Gastroesophageal sphincter (tissue), 3 donors: Measurements from ENCODE around the gene GRIN1.

Experiments
- EP300 ChIP-seq: sonication (generic); formaldehyde crosslinking; IDR thresholded peaks from one replicate; pipeline ENCODE4 v1.6.1; 2017; ENCODE audit warnings: antibody characterized with exemption, mild to moderate bottlenecking
- POLR2A ChIP-seq, 2 donors: fragments of 450-650 bp; IDR thresholded peaks; one replicate each; pipeline ENCODE4 v1.6.1; 2017; ENCODE audit warnings: antibody characterized with exemption in 2 of 2, mild to moderate bottlenecking in 2 of 2, moderate library complexity in 1 of 2
- TF ChIP-seq, protein P1 (sequence below), 4 experiments: fragments of 200-600 bp in 2 of 4; fragments of 450-650 bp in 2 of 4; sonication (generic) in 1 of 4; IDR thresholded peaks; one replicate each; pipeline ENCODE4 v1.5.1; 2017 to 2019; ENCODE audit warnings: antibody characterized with exemption in 4 of 4, mild to moderate bottlenecking in 2 of 4, moderate library complexity in 2 of 4

DNA sequence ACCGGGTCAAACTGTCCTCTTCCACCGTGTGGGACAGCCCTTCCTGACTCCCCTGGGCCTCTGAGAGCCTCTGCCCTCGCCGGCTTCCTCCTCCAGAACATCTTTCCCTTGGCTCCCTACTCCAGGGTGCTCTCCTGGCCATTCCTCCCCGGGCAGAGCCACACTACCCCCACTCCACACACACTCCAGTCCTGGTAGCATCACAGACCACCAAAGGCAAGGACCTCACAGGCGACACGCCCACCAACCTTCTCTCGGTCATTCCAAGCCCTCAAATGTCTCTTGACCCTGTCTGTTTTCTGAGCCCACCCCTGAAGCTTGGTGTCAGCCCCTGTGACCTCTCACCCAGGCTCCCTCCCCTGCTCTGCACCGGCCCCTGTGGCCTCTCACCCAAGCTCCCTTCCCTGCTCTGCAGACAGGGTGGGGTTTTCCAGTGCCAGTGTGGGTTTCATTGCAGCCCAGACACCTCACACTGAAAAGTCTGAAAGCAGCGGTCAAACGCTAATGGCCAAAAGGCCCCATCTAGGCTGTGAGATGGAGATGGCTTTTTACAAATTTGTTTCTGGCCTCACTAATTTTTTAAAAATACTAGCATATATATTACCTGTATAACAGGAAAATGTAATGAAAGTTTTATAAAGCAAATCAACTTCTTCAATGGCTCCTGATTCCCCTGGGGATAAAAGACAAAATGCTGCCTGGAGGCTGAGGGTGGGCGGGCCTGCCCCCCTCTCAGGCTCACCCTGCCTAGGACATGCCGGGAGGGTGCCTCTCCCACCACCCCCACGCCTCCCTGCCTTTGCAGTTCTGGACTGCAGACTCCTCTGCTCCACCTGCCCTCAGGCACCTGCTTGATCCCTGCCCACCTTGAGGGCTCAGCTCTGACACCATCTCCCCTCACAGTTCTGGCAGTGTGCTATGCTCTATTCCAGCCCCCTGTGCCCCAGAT, 20.4 kb downstream of the GRIN1 start:
- TF ChIP-seq, protein P1, sequence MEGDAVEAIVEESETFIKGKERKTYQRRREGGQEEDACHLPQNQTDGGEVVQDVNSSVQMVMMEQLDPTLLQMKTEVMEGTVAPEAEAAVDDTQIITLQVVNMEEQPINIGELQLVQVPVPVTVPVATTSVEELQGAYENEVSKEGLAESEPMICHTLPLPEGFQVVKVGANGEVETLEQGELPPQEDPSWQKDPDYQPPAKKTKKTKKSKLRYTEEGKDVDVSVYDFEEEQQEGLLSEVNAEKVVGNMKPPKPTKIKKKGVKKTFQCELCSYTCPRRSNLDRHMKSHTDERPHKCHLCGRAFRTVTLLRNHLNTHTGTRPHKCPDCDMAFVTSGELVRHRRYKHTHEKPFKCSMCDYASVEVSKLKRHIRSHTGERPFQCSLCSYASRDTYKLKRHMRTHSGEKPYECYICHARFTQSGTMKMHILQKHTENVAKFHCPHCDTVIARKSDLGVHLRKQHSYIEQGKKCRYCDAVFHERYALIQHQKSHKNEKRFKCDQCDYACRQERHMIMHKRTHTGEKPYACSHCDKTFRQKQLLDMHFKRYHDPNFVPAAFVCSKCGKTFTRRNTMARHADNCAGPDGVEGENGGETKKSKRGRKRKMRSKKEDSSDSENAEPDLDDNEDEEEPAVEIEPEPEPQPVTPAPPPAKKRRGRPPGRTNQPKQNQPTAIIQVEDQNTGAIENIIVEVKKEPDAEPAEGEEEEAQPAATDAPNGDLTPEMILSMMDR (IDR thresholded peaks at IDR 0.05) = no peak
- TF ChIP-seq EP300 = no peak
- TF ChIP-seq POLR2A (IDR thresholded peaks at IDR 0.05) = no peak
